ENCODE data around the gene TLCD3A.

DNA sequence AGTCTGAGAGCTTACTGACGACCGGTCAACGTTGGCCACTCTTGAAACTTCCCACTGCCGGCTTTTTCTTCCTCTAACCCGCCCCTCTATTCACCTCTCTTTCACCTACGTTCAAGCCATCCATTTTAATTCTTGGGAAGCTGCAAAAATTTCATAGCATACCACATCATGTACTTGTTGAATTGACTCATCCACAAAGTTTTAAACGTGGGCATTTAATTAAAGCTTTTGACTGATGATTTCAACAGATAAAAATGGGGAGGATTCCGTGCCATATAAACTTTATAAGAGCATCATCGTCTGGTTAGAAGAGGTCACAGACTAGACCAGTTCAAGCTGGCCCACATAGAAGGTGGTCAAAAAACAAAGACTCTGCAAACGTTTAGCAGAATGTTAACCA lies 40.3 kb upstream of the TLCD3A start:
- TF ChIP-seq EP300 (IDR thresholded peaks at IDR 0.05) (no peak), POLR2A (IDR thresholded peaks at IDR 0.05) (no peak), POLR2AphosphoS5 (IDR thresholded peaks at IDR 0.05) (no peak)
- TF ChIP-seq, protein P1, sequence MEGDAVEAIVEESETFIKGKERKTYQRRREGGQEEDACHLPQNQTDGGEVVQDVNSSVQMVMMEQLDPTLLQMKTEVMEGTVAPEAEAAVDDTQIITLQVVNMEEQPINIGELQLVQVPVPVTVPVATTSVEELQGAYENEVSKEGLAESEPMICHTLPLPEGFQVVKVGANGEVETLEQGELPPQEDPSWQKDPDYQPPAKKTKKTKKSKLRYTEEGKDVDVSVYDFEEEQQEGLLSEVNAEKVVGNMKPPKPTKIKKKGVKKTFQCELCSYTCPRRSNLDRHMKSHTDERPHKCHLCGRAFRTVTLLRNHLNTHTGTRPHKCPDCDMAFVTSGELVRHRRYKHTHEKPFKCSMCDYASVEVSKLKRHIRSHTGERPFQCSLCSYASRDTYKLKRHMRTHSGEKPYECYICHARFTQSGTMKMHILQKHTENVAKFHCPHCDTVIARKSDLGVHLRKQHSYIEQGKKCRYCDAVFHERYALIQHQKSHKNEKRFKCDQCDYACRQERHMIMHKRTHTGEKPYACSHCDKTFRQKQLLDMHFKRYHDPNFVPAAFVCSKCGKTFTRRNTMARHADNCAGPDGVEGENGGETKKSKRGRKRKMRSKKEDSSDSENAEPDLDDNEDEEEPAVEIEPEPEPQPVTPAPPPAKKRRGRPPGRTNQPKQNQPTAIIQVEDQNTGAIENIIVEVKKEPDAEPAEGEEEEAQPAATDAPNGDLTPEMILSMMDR (IDR thresholded peaks at IDR 0.05), result no peak
